Lower leg skin (tissue), 4 donors: ENCODE results near the gene FARS2. TPM values are rescaled to one million over a fixed set of nuclear protein-coding genes. Genes with fewer than 3 reads are reported as not detected.

Experiments
- DNase-seq, 2 donors: peaks; one replicate each; pipeline ENCODE4 v3.0.0-alpha.2; 2019; ENCODE audit warnings: low spot score in 2 of 2
- H3K4me3 ChIP-seq: fragments of 200-600 bp; sonication (generic); 2 replicates; pipeline ENCODE4 v1.5.1; 2017; ENCODE audit warnings: mild to moderate bottlenecking, low read depth; ENCODE audit not compliant: poor library complexity, severe bottlenecking
- CTCF ChIP-seq, 3 donors: fragments of 450-650 bp; IDR thresholded peaks; one replicate each; pipeline ENCODE4 v1.5.1; 2016; ENCODE audit warnings: antibody characterized with exemption in 3 of 3, mild to moderate bottlenecking in 3 of 3, moderate library complexity in 2 of 3
- POLR2A ChIP-seq, 2 donors: fragments of 450-650 bp; IDR thresholded peaks; one replicate each; pipeline ENCODE4 v1.6.1; 2016 to 2017; ENCODE audit warnings: antibody characterized with exemption in 2 of 2, mild to moderate bottlenecking in 1 of 2, moderate library complexity in 1 of 2
- WGBS, 2 donors: methylation state at CpG; one replicate each; pipeline ENCODE4 v1.1.5; 2018; 5-methylcytosine and 5-hydroxymethylcytosine counted together
- intact Hi-C: fragments of 100-400 bp; cut with DNase I; formaldehyde crosslinking; loops from one replicate; pipeline ENCODE4 v1.15.0; 2023; ENCODE audit warnings: low total_unique reads
- total RNA-seq, 4 donors: library from RNA; depleted of rRNA; stranded (reverse); fragments of >200 nt; gene quantifications; one replicate each; pipeline ENCODE4 v1.1.0, GENCODE V29; 2016

FARS2 gene
- total RNA-seq, 4 donors from 2014 or later: 7.0 to 14.7 (median 11.1) TPM

DNA sequence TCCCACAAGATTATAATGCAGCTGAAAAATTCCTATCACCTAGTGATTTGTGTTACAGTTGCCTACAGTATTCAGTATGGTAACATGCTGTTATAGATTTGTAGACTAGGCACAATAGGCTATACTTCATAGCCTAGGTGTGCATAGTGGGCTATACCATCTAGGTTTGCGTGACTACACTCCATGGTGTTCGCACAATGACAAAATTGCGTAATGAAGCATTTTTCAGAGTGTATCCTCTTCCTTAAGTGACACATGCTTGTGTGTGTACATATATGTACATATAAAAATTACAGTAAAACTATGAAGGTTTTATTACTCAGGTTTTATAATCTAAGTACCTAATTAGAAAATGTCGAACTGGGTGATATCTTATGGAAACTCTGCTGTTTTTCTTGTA is 133.0 kb downstream of the FARS2 start:
- TF ChIP-seq CTCF (IDR thresholded peaks at IDR 0.05): no peak
- TF ChIP-seq POLR2A (IDR thresholded peaks at IDR 0.05): no peak
- intact Hi-C loops: no loop called here
- H3K4me3 ChIP-seq: no peak overlapping the region
- no peak for DNase-seq
- 70 to 99% methylated on average over 4 of the region's 4 CpGs for WGBS, 2 donors

DNA sequence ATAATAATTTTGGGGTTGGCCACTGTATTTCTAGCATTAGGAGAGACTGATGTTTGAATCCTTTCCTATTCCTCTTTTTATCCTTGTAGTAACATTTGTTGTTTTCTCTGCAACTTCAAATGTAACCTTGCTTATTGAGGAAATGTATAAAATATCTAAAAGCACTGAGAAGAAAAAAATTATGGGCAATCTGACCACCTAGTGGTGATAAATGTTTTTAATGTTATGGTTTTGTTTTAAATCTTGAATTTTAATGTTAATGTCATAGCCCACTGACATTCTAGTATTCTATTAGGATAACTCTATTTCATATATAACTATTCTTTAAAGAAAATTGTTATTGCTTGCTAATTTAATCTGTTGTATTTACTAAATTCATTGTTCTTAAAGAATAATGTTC is 134.4 kb downstream of the FARS2 start:
- no peak overlapping the region for H3K4me3 ChIP-seq
- TF ChIP-seq POLR2A (IDR thresholded peaks at IDR 0.05): no peak
- TF ChIP-seq CTCF (IDR thresholded peaks at IDR 0.05): no peak
- no peak for DNase-seq
- intact Hi-C loops: no loop called here

GRCh38 chr6:5398530-5398929 is 137.2 kb downstream of the FARS2 start:
- DNase-seq: no peak
- intact Hi-C loops: no loop called here
- 33 to 53% methylated on average over 1 of the region's 1 CpG for WGBS, 2 donors
- no peak overlapping the region for H3K4me3 ChIP-seq
- no peak for TF ChIP-seq POLR2A (IDR thresholded peaks at IDR 0.05)
- TF ChIP-seq CTCF (IDR thresholded peaks at IDR 0.05): no peak

- intact Hi-C loops: no loop called here
- TF ChIP-seq POLR2A (IDR thresholded peaks at IDR 0.05) (no peak), CTCF (IDR thresholded peaks at IDR 0.05) (no peak)
- no peak for DNase-seq
- WGBS, 2 donors: 85 to 100% methylated on average over 2 of the region's 2 CpGs
- H3K4me3 ChIP-seq: no peak overlapping the region
These were observed 138.1 kb downstream of the FARS2 start for GRCh38 chr6:5399391-5399790.

DNA sequence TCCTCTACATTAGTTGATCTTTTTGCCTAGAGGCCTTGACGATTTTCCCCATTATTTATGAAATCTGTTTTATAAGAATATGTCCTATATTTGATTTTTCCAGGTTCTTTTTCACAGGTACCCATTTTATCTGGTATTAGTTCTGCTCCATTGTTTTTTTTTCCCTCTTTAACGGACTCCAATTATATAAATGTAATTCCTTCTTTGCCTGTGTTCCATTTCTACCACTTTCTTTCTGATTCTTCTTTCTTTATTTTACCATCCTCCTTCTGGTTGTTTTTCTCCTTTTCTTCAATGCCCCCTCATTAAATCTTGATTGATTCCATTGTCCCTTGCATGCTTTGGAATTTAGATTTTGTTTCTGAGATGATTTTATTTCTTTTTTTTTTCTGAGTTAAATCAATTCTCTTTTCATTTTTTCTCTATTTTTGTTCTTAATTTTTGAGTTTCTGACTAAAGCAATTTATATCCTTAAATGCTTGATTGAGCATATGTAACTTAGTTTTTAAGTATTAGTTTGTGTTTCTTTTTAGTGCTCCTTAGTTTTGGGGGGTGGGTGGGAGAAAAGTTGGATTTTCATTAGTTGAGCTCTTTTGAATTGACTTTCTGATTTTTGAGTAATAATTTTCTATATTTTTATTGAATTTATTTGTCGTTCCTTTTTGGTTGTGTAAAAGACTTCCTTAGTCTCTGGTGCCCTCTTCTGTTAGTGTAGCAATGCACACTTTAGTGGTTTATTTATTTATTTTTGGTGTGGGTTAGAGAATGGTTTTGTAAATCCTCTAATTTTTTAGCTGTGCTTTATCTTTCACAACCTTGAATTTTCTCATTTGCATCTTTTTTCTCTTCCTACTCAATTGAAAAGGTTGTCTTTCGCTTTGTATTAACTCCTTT is 140.8 kb downstream of the FARS2 start:
- no peak for DNase-seq
- intact Hi-C loops: loop anchor here (10.0 kb wide), 1 partner anchor 257 kb away; no protein-coding TSS in a partner anchor
- WGBS, 2 donors: 95% methylated on average over 4 of the region's 4 CpGs

More for the DNA sequence above, 140.8 kb downstream of the FARS2 start:
- no peak for TF ChIP-seq POLR2A (IDR thresholded peaks at IDR 0.05)
- no peak for TF ChIP-seq CTCF (IDR thresholded peaks at IDR 0.05)
- no peak overlapping the region for H3K4me3 ChIP-seq
